Measurements from ENCODE around the gene PARVA.
"Not testable (repeated sequence)": the region's sequence is repeated elsewhere in the genome, so short reads cannot be mapped to it uniquely, and the experiment has no call there.

PARVA gene, protein sequence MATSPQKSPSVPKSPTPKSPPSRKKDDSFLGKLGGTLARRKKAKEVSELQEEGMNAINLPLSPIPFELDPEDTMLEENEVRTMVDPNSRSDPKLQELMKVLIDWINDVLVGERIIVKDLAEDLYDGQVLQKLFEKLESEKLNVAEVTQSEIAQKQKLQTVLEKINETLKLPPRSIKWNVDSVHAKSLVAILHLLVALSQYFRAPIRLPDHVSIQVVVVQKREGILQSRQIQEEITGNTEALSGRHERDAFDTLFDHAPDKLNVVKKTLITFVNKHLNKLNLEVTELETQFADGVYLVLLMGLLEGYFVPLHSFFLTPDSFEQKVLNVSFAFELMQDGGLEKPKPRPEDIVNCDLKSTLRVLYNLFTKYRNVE

DNA sequence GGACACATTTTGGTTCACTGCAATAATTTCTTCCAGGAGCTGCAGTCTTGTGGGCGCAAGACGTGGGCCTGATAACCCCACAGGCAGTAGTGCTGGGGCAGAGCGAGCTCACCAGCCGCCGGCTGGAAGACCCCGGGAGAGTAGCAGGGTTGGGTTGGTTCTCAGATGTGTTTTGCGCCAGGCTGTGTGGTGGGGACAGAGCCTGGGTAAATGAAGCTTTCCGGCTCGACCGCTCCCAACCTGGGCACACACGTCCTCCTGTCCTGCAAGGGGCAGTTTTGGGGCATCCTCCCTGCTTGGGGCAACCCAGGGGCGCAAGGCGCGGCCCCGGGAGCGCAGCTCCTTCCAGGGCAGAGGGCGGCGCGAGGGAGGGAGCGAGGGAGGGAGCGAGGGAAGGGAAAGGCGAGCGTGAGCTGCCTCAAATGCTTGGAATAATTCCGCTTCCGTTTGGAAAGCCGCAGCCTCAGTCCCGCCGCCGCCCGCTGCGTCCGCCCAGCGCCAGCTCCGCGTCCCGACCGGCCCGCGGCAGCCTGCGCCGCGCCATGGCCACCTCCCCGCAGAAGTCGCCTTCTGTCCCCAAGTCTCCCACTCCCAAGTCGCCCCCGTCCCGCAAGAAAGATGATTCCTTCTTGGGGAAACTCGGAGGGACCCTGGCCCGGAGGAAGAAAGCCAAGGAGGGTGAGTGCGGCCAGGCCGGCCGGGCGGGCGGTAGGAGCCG lies at the start of gene PARVA:
PARVA (plus strand) TSS at position 466 of the 718 bp plus-strand sequence; CDS start at position 543, 77 bp downstream.
- no peak for DNase-seq

DNA sequence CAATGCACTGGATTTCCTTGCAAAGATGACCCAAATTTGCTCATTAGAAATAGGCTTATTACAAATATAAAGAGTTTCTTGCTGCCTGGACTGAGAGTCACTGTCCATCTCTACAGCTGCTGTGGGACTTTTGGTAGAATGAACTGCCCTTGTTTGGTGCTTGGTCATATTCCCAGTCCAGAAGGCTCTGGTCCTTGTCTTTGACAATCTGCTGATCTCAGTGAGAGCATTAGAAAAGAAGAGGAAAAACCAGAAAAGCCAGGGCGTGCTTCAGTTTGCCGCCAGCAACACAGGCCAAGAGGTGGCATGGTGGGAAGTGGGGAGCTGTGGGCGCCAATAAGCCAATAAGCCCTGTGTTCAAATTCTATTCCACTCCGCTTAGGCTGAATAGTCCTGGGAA lies 48.2 kb upstream of the PARVA start:
- DNase-seq = no peak

DNA sequence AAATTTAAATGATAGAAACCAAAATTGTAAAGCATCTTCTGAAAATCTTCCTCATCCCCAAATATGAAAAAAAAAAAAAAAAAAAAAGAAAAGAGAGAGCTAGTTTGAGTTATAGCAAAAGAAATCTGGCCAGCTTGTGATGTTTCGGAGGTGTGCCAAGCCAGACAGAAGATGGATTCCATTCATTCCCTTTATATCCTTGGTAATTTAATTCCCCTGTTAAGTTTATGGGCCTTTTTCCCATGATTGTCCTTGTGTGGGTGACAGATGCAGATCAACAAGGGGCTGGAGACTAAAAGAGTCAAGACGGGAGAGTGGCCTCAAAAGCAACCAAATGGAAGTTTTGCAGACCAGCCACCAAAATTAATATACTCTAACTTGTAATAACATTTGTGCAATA lies 47.6 kb upstream of the PARVA start:
- no peak for DNase-seq

DNA sequence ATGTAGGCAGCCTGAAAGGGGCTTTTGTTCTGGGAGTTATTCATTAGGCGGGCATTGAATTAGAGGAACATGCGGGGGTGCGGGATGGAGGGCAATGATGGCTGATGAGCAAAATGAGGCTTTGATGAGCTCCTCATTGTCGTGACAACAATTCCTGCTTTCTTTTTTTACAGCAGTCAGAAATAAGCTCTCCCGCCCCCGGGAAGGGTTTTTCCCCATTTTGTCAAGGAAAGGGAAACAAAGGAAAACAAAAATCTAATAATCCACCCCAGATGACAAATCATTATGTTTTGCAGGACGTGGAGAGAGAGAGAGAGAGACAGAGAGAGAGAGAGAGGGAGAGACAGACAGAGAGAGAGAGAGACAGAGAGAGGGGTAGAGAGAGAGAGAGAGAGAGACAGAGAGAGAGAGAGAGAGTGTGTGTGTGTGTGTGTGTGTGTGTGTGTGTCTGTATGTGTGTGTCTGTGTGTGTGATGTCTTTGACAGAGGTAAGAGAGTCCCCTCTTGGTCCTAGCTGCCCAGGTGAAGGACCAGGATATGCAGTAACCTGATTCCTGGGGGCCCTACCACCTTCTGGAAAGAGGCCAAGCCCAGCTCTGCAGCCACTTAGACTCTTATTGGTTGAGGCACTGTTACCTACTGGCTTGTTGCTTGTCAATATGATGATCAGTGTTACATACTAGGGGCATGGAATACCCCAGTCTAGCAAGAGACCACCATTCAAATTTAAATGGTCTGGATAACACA lies 46.7 kb upstream of the PARVA start:
- no peak for DNase-seq

DNA sequence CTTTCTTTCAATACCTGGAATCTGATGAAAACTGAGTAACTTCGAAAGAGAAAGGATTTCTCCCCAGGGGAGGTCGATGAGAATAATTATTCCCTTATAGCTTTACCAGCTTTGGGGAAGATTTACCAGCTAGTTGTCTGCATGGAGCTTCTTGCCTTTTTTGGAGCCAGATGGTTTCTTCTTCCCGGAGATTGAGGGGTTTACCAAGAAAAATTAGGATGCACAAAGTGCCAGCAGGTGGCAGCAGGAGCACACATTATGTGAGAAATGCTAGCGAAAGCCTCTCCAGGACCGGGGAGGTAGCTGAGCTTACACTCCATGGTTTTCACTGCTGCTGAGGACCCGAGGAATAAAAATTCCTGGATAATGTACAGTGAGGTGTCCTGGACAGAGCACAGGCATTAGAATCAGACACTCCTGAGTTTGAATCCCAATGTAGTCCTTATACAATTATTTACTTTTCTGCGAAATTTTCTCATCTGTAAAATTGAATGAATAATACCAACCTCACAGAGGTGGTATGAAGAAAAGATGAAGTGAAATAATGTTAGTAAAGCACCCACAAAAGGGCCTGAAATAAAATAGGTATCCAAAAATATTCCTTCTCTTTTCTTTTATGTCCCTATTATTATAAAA lies 46.0 kb upstream of the PARVA start:
- peak; percentile 71 for DNase-seq

DNA sequence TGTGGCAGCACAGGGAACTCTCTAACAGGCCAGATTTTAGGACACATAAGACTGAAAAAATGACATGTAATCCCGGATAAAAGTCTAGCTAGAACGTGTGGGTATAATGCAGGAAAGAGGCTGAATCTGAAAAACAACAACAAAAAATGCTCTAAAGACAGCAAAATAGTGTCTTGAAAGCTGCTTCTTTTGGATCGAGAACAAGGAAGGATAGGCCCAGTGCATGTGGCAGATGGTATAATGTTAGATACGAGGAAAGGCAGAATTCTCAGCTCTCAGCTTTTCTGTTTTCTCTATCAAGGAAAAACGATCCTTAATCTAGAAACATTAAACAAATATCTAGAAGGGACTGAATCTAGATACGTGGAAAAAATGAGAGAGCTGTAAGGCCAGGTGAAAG lies 33.8 kb upstream of the PARVA start:
- no peak for DNase-seq

DNA sequence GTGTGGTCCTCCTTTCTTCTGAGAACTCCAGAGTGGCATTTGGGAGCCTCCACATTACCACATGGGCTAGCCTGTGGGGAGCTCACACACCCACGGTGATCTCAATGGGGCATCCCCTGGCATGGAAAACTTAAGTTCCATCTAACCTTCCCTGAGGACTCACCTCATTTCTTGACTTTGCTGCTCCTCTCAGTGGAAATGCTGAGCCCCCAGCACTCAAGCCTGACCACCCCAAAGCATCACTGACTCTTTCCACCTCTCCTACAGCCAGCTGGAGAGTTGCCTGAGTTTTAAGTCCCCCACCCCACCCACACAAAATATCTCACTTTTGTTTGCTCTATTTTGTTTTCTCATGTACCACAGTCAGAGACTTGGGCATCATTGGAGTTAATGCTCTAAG lies 23.8 kb upstream of the PARVA start:
- DNase-seq = no peak

DNA sequence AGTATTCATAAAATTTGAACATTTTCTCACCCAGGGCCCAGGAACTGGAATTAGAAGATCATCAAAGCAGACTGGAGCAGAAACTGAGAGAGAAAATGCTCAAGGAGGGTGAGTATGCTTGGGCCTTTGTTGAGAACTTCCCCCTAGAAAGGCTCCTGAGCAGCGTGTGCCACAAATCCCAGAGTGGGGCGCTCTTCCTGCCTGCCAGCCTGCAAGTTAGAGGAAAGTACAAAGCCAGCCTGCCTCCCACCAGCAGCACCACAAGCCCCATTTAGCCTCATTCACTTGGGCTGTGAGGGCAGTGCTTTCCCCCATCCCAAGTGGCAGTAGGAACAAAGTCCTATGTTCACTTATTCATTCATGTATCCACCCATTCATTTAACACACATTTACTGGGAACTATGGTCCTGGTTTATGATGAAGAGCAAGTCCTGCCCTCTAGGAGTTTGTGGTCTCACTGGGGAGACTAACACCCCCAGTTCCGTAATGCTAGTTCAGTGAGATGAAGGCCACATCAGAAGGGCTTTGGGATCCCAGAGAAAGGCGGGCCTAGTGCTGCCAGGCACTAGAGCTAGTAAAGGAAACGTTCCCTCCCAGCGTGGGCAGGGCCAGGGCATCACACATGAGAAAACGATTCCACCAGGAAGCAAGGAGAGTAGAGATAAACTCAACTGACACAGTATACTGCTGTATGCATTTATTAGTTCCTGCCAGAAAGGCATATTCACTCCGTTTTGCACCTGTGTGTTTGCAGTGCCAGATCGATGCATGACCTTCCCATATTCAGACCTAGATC lies 22.4 kb upstream of the PARVA start:
- DNase-seq = no peak

DNA sequence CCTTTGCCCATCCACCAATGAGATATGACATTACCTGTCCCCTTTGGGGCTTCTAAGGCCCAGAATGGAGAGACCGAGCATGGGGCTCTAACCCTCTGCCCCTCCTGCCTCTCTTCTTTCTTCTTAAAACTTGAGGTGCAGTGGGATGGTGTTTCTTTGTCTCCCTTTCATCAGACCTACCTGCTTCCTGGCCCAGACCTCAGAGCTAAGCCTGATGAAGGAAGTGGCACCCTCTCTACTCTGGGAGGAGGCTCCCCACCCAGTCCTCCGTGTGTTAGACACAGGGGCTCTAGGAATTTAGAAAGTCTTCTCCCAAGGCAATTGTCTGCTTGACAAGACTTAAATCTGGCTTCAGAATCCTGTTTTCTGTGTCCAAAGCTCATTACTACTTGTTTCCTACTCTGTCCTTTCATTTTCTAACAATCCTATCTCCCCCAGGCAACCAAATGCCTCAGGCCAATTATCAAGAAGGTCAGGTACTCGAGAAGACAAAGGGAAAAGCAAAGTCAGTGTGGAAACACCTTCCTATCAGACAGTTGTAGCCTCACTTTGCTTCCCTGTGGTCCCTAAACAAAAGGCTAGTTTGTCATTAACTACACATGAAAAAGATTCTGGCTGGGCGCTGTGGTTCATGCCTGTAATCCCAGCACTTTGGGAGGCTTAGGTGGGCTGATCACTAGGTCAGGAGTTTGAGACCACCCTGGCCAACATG lies 20.3 kb upstream of the PARVA start:
- no peak for DNase-seq

DNA sequence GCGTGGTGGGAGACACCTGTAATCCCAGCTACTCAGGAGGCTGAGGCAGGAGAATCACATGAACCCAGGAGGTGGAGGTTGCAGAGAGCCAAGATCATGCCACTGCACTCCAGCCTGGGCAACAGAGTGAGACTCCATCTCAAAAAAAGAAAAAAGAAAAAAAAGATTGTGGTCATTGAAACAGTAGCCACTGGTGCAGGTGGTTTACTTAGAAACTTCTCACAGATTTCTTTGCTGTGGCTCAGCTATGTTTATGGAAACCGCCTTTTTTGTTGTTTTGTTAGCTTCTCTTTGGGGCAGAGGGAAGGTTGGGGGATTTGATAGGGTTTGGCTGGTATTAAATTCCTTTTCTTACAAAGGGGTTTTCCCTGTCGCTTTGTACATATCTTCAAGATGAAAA lies 19.7 kb upstream of the PARVA start:
- DNase-seq = not testable (repeated sequence)

DNA sequence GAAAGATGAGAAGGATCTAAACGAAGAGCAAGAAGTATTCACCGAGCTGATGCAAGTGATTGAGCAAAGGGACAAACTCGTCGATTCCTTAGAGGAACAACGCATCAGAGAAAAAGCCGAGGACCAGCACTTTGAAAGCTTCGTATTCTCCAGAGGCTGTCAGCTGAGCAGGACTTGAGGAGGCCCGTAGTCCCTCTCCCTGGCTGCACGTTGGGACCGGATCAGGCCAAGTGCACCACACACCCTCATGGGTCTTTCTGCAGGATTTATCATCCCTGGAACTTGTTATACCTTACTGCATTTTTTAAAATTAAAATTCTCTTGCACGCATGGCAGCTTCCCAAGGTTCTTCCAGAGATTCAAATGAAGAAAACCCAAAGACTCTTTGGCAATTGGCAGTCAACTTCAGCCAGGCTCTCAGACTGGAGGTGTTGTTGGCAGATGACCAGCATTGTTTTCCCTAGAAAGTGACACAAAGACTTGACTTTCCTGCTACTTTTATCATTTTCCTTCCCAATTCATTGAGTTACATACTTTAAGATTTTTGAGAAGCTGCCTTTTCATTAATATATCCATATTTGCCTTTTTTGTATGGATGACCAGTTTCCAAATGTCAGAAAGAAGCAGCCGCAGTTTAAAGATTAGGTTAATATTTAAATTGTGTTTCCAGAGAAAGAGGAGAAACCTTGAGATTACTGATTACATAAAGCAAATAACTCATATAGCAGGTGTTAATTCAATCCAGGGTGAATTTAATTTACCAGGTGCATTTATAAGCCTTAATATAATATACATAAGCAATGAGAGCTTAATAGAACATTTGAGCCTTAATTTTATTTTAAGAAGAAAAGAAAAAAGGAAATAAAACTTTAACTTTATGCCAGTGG lies 18.8 kb upstream of the PARVA start:
- DNase-seq = no peak

DNA sequence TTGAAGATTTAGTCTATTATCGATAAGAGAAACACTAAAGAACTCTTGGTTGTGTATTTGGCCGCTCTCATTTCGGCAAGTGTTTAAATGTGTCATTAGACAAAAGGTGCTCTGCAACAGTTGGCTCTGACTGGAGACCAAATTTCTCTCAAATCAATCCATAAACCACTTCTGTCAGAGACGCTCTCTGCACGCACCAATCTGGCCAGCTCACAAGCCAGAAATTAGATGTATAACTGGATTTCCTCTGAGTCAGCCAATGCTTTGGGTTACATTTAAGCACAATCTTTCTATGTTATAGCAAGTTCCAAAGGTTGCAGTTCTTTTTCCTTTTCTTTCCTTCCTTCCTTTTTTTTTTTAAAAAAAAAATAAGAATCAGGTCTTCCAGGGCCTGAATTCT lies 17.6 kb upstream of the PARVA start:
- no peak for DNase-seq

DNA sequence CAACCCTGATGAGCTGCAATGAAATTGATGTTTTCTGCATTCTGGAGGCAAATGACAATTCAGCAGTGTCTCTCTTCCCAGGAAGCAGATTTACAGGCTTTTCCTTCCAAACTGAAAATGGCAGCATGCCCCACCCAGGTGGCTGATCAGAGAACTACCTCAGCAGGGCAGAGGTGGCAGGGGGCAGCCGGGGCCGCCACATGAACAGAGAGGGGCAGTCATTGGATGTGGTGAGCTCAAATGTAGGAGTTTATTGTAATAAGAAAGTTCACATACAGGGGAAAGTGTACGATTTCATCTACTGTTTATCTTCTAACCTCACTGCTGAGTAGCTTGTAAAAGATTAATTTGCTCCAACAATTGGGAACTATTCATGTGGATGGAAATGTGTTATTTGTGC lies 15.7 kb upstream of the PARVA start:
- DNase-seq = no peak

DNA sequence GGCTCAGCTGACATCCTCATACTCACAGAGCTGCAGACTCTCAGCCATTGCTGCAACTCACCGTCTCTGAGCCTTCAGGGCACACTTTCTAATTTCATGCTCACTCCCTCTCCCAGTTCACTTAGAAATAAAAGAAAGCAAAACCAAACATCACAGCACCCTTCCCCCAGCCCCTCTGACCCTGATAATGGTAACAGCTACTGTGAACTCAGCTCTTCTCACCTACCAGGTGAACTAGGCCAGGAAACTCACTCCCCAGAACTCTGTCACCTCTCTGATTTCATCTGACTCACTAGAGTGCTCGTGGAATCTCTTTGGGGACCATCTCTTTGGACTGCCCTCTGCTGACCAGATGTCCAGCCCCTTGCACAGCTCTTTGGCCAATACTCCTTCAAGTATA lies 14.5 kb upstream of the PARVA start:
- no peak for DNase-seq

DNA sequence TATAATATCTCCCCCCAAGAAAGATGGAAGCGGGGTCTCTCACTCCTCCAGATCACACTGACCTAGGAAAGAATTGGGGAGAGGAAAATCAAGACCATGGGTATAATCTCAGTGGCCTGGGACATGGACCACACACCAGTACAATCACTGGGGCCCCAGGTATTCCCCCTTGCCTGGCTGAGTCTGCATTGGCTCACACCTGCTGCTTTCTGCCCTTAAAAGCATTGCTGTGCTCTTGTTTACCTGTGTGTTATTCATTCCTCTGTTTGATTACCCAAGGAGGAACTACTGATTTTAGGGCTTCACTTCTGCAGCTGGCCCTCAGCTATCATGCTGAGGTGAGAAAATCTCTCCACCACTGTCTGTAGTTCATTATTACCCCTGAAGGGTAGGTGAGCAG lies 14.0 kb upstream of the PARVA start:
- no peak for DNase-seq

DNA sequence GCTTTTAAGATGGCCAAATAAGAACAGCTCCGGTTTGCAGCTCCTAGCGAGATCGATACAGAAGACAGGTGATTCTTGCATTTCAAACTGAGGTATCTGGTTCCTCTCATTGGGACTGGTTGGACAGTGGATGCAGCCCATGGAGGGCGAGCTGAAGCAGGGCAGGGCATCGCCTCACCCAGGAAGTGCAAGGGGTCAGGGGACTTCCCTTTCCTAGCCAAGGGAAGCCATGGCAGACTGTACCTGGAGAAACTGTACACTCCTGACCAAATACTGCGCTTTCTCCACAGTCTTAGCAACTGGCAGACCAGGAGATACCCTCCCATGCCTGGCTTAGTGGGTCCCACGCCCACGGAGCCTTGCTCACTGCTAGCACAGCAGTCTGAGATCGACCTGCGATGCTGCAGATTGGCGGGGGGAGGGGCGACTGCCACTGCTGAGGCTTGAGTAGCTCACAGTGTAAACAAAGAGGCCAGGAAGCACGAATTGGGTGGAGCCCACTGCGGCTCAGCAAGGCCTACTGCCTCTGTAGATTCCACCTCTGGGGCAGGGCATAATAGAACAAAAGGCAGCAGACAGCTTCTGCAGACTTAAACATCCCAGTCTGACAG lies 11.3 kb upstream of the PARVA start:
- DNase-seq = peak; percentile 36

DNA sequence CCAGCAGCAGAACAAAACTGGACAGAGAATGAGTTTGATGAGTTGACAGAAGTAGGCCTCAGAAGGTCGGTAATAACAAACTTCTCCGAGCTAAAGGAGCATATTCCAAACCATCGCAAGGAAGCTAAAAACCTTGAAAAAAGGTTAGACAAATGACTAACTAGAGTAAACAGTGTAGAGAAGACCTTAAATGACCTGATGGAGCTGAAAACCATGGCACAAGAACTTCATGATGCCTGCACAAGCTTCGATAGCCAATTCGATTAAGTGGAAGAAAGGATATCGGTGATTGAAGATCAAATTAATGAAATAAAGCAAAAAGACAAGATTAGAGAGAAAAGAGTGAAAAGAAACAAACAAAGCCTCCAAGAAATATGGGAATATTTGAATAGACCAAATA lies 10.3 kb upstream of the PARVA start:
- not testable (repeated sequence) for DNase-seq

DNA sequence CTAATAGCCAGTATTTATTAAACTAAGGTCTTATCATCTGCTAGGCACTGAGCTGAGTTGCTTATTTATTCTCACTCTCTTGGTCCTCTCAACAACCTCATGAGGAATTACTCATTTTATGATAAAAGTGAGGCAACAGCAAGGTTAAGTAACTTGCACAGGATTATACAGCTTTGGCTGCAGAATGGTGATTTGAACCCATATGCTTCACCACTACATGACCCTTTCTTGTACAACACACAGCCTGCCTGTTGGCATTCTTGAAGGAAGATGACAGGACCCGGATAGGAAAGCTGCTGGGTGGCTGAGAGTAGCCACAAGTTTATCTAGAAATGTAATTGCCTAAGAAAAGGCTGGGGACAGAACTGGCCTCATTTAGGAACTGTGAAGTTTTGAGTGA lies 5.3 kb upstream of the PARVA start:
- DNase-seq = no peak

DNA sequence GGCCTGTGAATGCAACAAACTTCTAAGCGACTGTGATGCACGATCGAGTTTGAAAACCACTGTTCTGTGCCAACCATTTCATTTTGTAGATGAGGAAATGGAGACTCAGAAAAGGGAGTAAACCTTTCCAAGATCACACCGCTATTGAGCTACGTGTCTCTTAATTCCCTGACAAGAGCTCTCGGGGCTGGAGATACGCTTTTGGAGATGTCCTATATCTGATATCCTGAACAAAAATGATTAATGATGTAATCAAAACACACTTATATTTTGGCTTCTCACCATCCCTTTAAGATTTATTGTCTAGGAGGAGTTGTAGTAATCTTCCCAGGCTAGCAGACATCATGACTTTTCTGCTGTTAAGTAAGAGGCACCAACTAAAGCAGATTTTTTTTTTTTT lies 1.7 kb upstream of the PARVA start:
- no peak for DNase-seq
